ENCODE measurements around the gene IRF9.

The IRF9 gene

DNA sequence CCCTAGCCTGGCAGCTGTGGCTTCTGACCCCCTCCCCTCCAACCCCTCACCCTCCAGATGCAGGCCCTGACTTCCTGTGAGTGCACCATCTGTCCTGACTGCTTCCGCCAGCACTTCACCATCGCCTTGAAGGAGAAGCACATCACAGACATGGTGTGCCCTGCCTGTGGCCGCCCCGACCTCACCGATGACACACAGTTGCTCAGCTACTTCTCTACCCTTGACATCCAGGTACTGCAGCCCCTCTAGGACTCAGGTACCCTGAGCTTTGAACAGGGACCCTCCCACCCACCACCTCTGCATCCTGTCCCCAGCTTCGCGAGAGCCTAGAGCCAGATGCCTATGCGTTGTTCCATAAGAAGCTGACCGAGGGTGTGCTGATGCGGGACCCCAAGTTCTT, 6.0 kb upstream of the IRF9 start:
- H3K4me3 ChIP-seq (ENCODE audit: low read depth, low read length): no peak overlapping the region
- in situ Hi-C loops (cut with HindIII; ENCODE audit: low sequenced_read_pairs): no loop called here
- TF ChIP-seq, protein P1, sequence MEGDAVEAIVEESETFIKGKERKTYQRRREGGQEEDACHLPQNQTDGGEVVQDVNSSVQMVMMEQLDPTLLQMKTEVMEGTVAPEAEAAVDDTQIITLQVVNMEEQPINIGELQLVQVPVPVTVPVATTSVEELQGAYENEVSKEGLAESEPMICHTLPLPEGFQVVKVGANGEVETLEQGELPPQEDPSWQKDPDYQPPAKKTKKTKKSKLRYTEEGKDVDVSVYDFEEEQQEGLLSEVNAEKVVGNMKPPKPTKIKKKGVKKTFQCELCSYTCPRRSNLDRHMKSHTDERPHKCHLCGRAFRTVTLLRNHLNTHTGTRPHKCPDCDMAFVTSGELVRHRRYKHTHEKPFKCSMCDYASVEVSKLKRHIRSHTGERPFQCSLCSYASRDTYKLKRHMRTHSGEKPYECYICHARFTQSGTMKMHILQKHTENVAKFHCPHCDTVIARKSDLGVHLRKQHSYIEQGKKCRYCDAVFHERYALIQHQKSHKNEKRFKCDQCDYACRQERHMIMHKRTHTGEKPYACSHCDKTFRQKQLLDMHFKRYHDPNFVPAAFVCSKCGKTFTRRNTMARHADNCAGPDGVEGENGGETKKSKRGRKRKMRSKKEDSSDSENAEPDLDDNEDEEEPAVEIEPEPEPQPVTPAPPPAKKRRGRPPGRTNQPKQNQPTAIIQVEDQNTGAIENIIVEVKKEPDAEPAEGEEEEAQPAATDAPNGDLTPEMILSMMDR (IDR thresholded peaks at IDR 0.05; ENCODE audit: low read depth, low read length): no peak
- no peak for DNase-seq (ENCODE audit: low read depth, low spot score)

GRCh38 chr14:24156840-24157239, 4.2 kb upstream of the IRF9 start:
- DNase-seq (ENCODE audit: low read depth, low spot score): no peak
- in situ Hi-C loops (cut with HindIII; ENCODE audit: low sequenced_read_pairs): no loop called here
- TF ChIP-seq, protein P1 (IDR thresholded peaks at IDR 0.05; ENCODE audit: low read depth, low read length): no peak
- no peak overlapping the region for H3K4me3 ChIP-seq (ENCODE audit: low read depth, low read length)

DNA sequence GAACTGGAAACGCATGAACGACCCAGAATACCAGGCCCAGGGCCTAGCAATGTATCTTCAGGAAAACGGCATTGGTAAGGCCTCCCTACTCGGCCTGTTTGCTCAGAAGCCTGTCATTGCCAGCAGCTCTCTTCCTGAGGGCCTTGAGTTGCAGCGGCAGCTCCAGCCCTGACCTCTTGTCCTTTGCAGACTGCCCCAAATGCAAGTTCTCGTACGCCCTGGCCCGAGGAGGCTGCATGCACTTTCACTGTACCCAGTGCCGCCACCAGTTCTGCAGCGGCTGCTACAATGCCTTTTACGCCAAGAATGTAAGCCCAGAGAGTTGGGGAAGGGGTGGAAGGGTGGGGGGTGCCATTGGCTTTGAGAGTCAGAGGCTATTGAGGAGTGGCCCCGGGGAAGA, 3.7 kb upstream of the IRF9 start:
- no peak for DNase-seq (ENCODE audit: low read depth, low spot score)
- no peak overlapping the region for H3K4me3 ChIP-seq (ENCODE audit: low read depth, low read length)
- TF ChIP-seq, protein P1 (IDR thresholded peaks at IDR 0.05; ENCODE audit: low read depth, low read length): no peak
- in situ Hi-C loops (cut with HindIII; ENCODE audit: low sequenced_read_pairs): no loop called here

DNA sequence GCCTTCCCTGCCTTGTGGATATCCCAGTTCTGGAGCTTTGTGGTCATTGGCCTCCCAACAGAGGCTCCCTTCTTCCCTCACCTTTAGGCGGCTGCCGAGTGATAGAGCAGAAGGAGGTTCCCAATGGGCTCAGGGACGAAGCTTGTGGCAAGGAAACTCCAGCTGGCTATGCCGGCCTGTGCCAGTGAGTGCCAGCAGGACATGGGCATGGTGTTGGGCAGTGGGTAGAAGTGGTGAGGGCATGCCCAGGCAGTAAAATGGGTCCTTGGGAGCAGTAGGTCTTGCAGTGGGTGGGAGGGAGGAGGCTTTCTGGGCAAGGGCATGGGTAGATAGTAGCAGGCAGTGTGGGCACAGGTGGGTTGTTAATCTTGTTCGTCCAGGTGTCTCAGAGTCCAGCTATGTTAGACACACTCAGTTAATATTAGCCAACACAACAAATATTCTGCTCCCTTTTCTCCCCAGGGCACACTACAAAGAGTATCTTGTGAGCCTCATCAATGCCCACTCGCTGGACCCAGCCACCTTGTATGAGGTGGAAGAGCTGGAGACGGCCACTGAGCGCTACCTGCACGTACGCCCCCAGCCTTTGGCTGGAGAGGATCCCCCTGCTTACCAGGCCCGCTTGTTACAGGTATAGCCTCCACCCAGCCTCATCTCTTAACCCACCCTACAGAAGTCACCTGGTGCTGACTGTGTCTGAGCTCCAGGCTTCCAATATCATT, 1.1 kb upstream of the IRF9 start:
- in situ Hi-C loops (cut with HindIII; ENCODE audit: low sequenced_read_pairs): no loop called here
- TF ChIP-seq, protein P1 (IDR thresholded peaks at IDR 0.05; ENCODE audit: low read depth, low read length): no peak
- no peak overlapping the region for H3K4me3 ChIP-seq (ENCODE audit: low read depth, low read length)
- DNase-seq (ENCODE audit: low read depth, low spot score): no peak

- in situ Hi-C loops (cut with HindIII; ENCODE audit: low sequenced_read_pairs): no loop called here
- DNase-seq (ENCODE audit: low read depth, low spot score): no peak
- TF ChIP-seq, protein P1 (IDR thresholded peaks at IDR 0.05; ENCODE audit: low read depth, low read length): no peak
- no peak overlapping the region for H3K4me3 ChIP-seq (ENCODE audit: low read depth, low read length)
Measured at GRCh38 chr14:24160499-24160849, 591 bp upstream of the IRF9 start.

GRCh38 chr14:24162093-24162492, 1.0 kb downstream of the IRF9 start:
- peak overlapping the region; percentile 72 for H3K4me3 ChIP-seq (ENCODE audit: low read depth, low read length)
- TF ChIP-seq, protein P1 (IDR thresholded peaks at IDR 0.05; ENCODE audit: low read depth, low read length): no peak
- in situ Hi-C loops (cut with HindIII; ENCODE audit: low sequenced_read_pairs): no loop called here
- no peak for DNase-seq (ENCODE audit: low read depth, low spot score)

Data from astrocyte of the spinal cord (primary cell).